Measurements from ENCODE around the gene GPR52. TPM values are rescaled to one million over a fixed set of nuclear protein-coding genes. Genes with fewer than 3 reads are reported as not detected.

GPR52 gene
- total and polyA plus RNA-seq, 2 of the 4 experiments (the other 2 are of a cell fraction): 0.90 TPM; not detected in 1

DNA sequence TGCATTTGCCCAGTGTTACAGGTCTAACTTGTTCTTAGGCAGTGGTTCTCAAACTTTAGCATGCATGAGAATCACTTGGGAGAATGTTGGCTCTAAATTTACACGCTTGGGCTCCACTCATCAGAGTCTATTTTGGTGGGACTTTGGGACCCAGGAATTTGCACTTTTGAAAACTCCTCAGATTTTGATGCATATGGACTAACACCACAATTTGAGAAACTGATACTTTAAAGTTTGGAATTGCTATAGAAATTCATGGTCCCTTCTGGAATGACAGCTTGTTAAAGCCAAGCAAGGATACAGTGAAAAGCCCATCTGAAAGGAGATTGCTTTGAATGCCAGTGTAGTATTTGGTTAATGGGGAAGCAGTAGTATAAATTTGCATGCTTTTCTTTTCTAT is 31.5 kb downstream of the GPR52 start:
- H3K27me3 ChIP-seq (ENCODE audit: control insufficient read depth, insufficient read depth, low read length): no peaks in the 10 kb centered on the region

More for the DNA sequence above, 31.5 kb downstream of the GPR52 start:
- H3K9me1 ChIP-seq (ENCODE audit: insufficient read depth, low read length): no peaks in the 10 kb centered on the region
- no peak overlapping the region for H3K4me2 ChIP-seq (ENCODE audit: low read depth, low read length)
- no peak for DNase-seq
- no peaks in the 10 kb centered on the region for H3K4me1 ChIP-seq (ENCODE audit: control insufficient read depth, insufficient read depth, low read length)
- no peak overlapping the region for H2AK5ac ChIP-seq (ENCODE audit: low read depth, low read length)
- no peak overlapping the region for H2AK9ac ChIP-seq (replicated peaks; ENCODE audit: low read depth, low read length, poor library complexity)
- no peak overlapping the region for H4K8ac ChIP-seq (ENCODE audit: low read depth in 2 of 2, low read length in 2 of 2)
- H2BK20ac ChIP-seq (ENCODE audit: low read depth, low read length): no peak overlapping the region
- H3K79me1 ChIP-seq (ENCODE audit: low read depth in 1 of 2, low read length in 2 of 2): no peaks in the 10 kb centered on the region; a peak in 1 of 4 replicates
- H3K4me3 ChIP-seq (ENCODE audit: insufficient read depth, low read depth, low read length): no peak overlapping the region
- no peak overlapping the region for H3K18ac ChIP-seq (ENCODE audit: low read depth, low read length)
- no peak overlapping the region for H2BK5ac ChIP-seq (ENCODE audit: low read depth, low read length, poor library complexity, severe bottlenecking)
- no peak overlapping the region for H3K9ac ChIP-seq (ENCODE audit: low read depth, low read length)
- no peak for ATAC-seq (ENCODE audit: low read depth)
- H4K91ac ChIP-seq (ENCODE audit: insufficient read depth, low read depth, low read length): no peak overlapping the region
- no peak overlapping the region for H3K27ac ChIP-seq (ENCODE audit: insufficient read depth, low read length)
- CTCF ChIA-PET: no interaction called here
- no peak overlapping the region for H2BK120ac ChIP-seq (ENCODE audit: low read depth, low read length)
- no peaks in the 10 kb centered on the region for H3K9me3 ChIP-seq (ENCODE audit: control insufficient read depth, insufficient read depth, low read length)
- no peak overlapping the region for H3K14ac ChIP-seq (replicated peaks; ENCODE audit: low read depth, low read length)
- dilution Hi-C loops (cut with HindIII; ENCODE audit: low sequenced_read_pairs, unreplicated experiment): no loop called here
- POLR2A ChIA-PET (ENCODE audit: unreplicated experiment): no interaction called here
- no CpG with 5 or more reads among the region's 1 CpG for WGBS, 2 experiments (ENCODE audit: extremely low coverage in 2 of 2, insufficient read length in 1 of 2)
- no peak overlapping the region for H2AFZ ChIP-seq (replicated peaks; ENCODE audit: low read length, poor library complexity)
- in situ Hi-C loops (cut with MboI; ENCODE audit: low sequenced_read_pairs): no loop called here
- no TSS peak for BruUV-seq (replicated peaks)
- H3K36me3 ChIP-seq (ENCODE audit: control insufficient read depth, insufficient read depth, low read length): no peaks in the 10 kb centered on the region
- intact Hi-C loops (cut with micrococcal nuclease): no loop called here
- no peak overlapping the region for H3K4ac ChIP-seq (ENCODE audit: low read depth, low read length)
- no peak overlapping the region for H3K23ac ChIP-seq (ENCODE audit: low read depth, low read length)
- H4K5ac ChIP-seq (ENCODE audit: low read depth, low read length): no peak overlapping the region
- no peaks in the 10 kb centered on the region for H4K20me1 ChIP-seq (ENCODE audit: insufficient read depth, low read length)
- TF ChIP-seq MXI1 (IDR thresholded peaks at IDR 0.05; ENCODE audit: borderline replicate concordance, low read depth, low read length) (no peak), CHD1 (IDR thresholded peaks at IDR 0.05; ENCODE audit: low read depth, low read length) (no peak), BHLHE40 (IDR thresholded peaks at IDR 0.05; ENCODE audit: low read depth, low read length) (no peak), MAFK (IDR thresholded peaks at IDR 0.05; ENCODE audit: low read depth, low read length) (no peak), NFE2L2 (IDR thresholded peaks at IDR 0.05; ENCODE audit: low read depth, low read length) (no peak), RAD21 (IDR thresholded peaks at IDR 0.05; ENCODE audit: low read length) (no peak)
- H2BK15ac ChIP-seq (ENCODE audit: low read depth, low read length): no peak overlapping the region
- H3K56ac ChIP-seq (ENCODE audit: extremely low read depth, insufficient read depth, low read length): no peak overlapping the region

Data from IMR-90 (cell line).